Suppressor macrophage treated with lipopolysaccharide for 4 hours (primary cell): ENCODE results near the gene NFKBIZ.
A peak's percentile ranks its signal among the peaks of the same experiment; 100 is the strongest.
"Not testable (repeated sequence)": the region's sequence is repeated elsewhere in the genome, so short reads cannot be mapped to it uniquely, and the experiment has no call there.

Experiments
- DNase-seq: peaks from one replicate; pipeline ENCODE4 v3.0.0-alpha.2; 2020

NFKBIZ gene

GRCh38 chr3:101851850-101852714 lies 2.8 kb downstream of the NFKBIZ start:
- no peak for DNase-seq

GRCh38 chr3:101852983-101853840 lies 3.9 kb downstream of the NFKBIZ start:
- no peak for DNase-seq

GRCh38 chr3:101853982-101854381 lies 4.7 kb downstream of the NFKBIZ start:
- no peak for DNase-seq

- no peak for DNase-seq
These were observed 5.4 kb downstream of the NFKBIZ start for GRCh38 chr3:101854608-101855304.

GRCh38 chr3:101857301-101857741 lies 8.0 kb downstream of the NFKBIZ start:
- DNase-seq = no peak

- DNase-seq = no peak
These were observed 9.2 kb downstream of the NFKBIZ start for GRCh38 chr3:101858464-101859030.

- DNase-seq = no peak
These were observed 10.7 kb downstream of the NFKBIZ start for GRCh38 chr3:101859882-101860448.

GRCh38 chr3:101861212-101861788 lies 12.0 kb downstream of the NFKBIZ start:
- peak; percentile 73 for DNase-seq

GRCh38 chr3:101861789-101862415 lies 12.6 kb downstream of the NFKBIZ start:
- no peak for DNase-seq

GRCh38 chr3:101862416-101863165 lies 13.3 kb downstream of the NFKBIZ start:
- DNase-seq = no peak

GRCh38 chr3:101864926-101865325 lies 15.6 kb downstream of the NFKBIZ start:
- DNase-seq = not testable (repeated sequence)

GRCh38 chr3:101865751-101866509 lies 16.6 kb downstream of the NFKBIZ start:
- no peak for DNase-seq

- no peak for DNase-seq
These were observed 18.2 kb downstream of the NFKBIZ start for GRCh38 chr3:101867511-101867910.

GRCh38 chr3:101867996-101868395 lies 18.7 kb downstream of the NFKBIZ start:
- DNase-seq = no peak

- no peak for DNase-seq
These were observed 19.5 kb downstream of the NFKBIZ start for GRCh38 chr3:101868534-101869464.

- no peak for DNase-seq
These were observed 20.8 kb downstream of the NFKBIZ start for GRCh38 chr3:101870138-101870537.

- peak; percentile 90 for DNase-seq
These were observed 24.3 kb downstream of the NFKBIZ start for GRCh38 chr3:101873619-101874018.

GRCh38 chr3:101876142-101876541 lies 26.8 kb downstream of the NFKBIZ start:
- peak; percentile 68 for DNase-seq

GRCh38 chr3:101878589-101878988 lies 29.3 kb downstream of the NFKBIZ start:
- DNase-seq = no peak
